KBM-7 (cell line): ENCODE measurements around the gene IL6ST.

Source experiments
- DNase-seq: peaks from one replicate; pipeline ENCODE4 v3.0.0-alpha.2; 2015
- in situ Hi-C: fragments of 300-500 bp; cut with MboI; formaldehyde crosslinking; loops from 2 replicates; pipeline ENCODE4 v1.14.3; 2020; ENCODE audit warnings: low sequenced_read_pairs, low pct_unique_long_range_greater_than_20kb, mixed read lengths

IL6ST gene

GRCh38 chr5:55926476-55926875 is 68.3 kb downstream of the IL6ST start:
- DNase-seq: no peak
- in situ Hi-C loops: no loop called here

DNA sequence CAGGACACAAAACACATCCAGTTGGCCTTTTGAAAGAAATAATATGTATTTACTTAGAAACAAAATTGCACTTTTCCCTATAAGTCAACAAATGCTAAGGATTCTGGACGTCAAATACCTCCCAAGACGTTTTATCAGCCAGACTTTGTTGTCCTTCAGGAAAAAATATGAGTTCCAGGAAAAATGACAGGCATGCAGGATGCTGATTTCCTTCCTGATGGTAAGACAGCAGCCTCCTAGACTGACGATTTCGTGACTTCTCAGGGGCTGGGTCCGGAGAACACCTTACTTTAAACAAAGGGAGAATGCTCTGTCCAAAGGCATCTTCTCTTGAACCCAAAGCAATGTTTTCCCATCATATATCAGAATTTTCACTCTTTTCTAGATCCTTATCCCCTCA is 69.1 kb downstream of the IL6ST start:
- in situ Hi-C loops: no loop called here
- no peak for DNase-seq

- in situ Hi-C loops: no loop called here
- no peak for DNase-seq
These were observed 69.6 kb downstream of the IL6ST start for GRCh38 chr5:55925181-55925580.

GRCh38 chr5:55924744-55925143 is 70.0 kb downstream of the IL6ST start:
- DNase-seq: no peak
- in situ Hi-C loops: loop anchor here (25.0 kb wide), 1 partner anchor 737 kb away; no protein-coding TSS in a partner anchor

GRCh38 chr5:55923865-55924500 is 70.8 kb downstream of the IL6ST start:
- no peak for DNase-seq
- in situ Hi-C loops: loop anchor here (25.0 kb wide), 1 partner anchor 737 kb away; no protein-coding TSS in a partner anchor

DNA sequence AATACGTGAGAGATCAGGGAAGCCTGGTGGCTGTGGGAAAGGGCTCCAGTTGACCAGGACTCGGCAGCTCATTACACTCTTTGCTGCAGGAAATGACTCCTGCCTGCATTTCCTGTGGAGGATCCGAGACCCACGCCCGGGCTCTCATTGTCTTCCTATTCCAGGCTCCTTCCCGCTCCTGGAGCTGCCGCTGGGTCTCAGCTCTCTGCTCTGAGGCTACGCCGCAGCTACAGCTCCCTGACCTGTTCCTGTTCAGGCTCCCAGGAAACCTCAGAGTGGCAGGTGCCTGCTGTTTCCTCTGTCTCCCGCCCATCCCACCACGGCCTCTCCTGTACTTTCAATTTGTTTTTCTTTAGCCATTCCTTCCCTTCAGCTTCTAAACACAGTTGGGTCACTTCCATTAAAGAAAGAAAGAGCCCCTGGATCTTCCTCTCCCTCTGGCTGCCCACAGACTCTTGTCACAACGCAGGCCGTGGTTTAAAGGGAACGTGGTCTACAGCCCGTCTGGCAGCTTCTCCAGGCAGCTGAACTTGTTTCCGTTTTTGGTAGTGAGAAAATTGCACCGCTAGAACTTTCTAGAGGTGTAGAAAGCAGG is 71.5 kb downstream of the IL6ST start:
- peak; percentile 55 for DNase-seq
- in situ Hi-C loops: loop anchor here (25.0 kb wide), 1 partner anchor 736 kb away; no protein-coding TSS in a partner anchor

- in situ Hi-C loops: loop anchor here (25.0 kb wide), 1 partner anchor 734 kb away; no protein-coding TSS in a partner anchor
These were observed 73.1 kb downstream of the IL6ST start for GRCh38 chr5:55921617-55922016.

GRCh38 chr5:55920784-55921183 is 74.0 kb downstream of the IL6ST start:
- in situ Hi-C loops: loop anchor here (25.0 kb wide), 1 partner anchor 733 kb away; no protein-coding TSS in a partner anchor
- peak; percentile 34 for DNase-seq

More at GRCh38 chr5:55921617-55922016, 73.1 kb downstream of the IL6ST start:
- no peak for DNase-seq

GRCh38 chr5:55919625-55920024 is 75.1 kb downstream of the IL6ST start:
- in situ Hi-C loops: loop anchor here (25.0 kb wide), 1 partner anchor 732 kb away; no protein-coding TSS in a partner anchor
- DNase-seq: no peak

DNA sequence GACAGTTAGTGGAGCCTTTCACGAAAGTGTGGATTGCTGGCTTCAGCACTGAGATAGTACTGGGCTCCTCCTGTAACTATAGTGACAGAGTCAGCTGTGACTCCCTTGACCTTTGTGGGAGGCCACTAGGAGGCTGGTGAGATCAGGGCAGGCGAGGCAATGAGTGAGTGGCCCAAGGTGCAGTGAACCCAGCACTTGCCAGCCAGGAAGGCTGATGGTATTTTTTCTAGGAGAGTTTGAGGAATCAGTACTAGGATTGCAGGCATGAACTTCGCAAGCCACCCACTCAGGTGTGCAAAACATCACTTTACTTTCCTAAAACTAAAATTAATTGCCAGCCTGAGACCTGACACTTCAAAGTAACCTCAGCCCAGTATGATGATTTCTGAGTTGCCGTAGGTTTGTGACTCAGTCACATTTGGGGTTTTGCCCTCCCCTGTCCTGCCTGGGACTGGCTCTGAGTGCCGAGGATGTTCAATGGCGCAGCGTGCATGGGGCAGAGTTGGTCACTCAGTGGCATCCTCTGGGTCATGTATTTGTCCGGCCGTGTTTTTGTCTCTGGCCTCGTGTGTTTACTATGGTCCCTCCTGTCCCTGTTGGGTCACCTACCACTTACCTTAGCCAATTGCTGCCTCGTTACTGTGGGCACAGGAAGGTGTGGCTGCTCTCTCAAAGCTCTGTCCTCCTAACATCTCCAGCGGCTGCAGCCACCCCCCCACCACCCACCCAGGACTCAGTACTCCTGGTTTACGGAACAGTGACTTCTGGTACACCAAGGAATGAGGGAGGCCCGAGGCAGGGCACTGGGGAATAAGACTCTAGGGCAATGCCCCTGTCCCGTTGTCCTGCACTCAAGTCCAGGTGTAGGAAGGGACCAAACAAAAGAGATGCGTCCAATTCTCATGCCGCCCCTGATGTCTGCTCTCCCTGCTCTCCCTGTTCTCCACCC is 76.4 kb downstream of the IL6ST start:
- in situ Hi-C loops: loop anchor here (25.0 kb wide), 1 partner anchor 731 kb away; no protein-coding TSS in a partner anchor
- no peak for DNase-seq

GRCh38 chr5:55917402-55918086 is 77.2 kb downstream of the IL6ST start:
- no peak for DNase-seq
- in situ Hi-C loops: loop anchor here (25.0 kb wide), 1 partner anchor 730 kb away; no protein-coding TSS in a partner anchor

DNA sequence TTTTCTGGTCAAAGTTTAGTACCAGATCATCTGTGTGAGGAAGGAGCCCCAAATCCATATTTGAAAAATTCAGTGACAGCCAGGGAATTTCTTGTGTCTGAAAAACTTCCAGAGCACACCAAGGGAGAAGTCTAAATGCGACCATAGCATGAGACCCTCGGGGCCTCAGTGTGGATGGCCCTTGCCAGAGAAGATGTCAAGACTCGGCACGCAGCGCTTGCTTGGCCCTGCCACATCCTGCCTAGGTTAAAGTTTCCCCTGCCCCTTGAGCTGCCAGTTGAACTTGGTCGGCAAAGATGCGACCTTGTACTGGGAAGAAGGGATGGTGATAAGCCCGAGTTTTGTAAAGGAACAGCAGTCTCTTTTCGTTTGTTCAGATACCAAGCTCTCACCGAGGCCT is 77.8 kb downstream of the IL6ST start:
- in situ Hi-C loops: loop anchor here (25.0 kb wide), 1 partner anchor 730 kb away; no protein-coding TSS in a partner anchor
- DNase-seq: no peak

DNA sequence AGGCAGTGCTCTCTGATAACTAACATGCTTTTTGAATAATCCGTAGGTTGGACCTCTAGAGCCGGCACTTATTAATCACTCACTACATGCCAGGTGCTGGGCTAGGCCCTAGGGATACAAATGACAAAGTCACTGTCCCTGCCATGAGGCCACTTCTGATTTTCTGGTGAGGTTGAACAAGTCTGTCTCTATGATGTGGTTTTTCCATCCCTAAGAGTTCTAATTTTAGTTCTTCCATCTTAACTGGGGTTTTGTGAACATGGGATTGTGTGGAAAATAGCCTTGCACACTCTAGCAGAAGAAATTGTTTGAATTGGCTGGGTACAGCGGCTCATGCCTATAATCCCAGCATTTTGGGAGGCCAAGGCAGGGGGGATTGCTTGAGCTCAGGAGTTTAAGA is 79.0 kb downstream of the IL6ST start:
- in situ Hi-C loops: loop anchor here (25.0 kb wide), 1 partner anchor 728 kb away; no protein-coding TSS in a partner anchor

GRCh38 chr5:55914971-55915370 is 79.8 kb downstream of the IL6ST start:
- DNase-seq: no peak
- in situ Hi-C loops: loop anchor here (25.0 kb wide), 1 partner anchor 728 kb away; no protein-coding TSS in a partner anchor

More for the DNA sequence above, 79.0 kb downstream of the IL6ST start:
- DNase-seq: no peak

- DNase-seq: no peak
- in situ Hi-C loops: loop anchor here (25.0 kb wide), 1 partner anchor 726 kb away; no protein-coding TSS in a partner anchor
These were observed 81.0 kb downstream of the IL6ST start for GRCh38 chr5:55913466-55914413.

DNA sequence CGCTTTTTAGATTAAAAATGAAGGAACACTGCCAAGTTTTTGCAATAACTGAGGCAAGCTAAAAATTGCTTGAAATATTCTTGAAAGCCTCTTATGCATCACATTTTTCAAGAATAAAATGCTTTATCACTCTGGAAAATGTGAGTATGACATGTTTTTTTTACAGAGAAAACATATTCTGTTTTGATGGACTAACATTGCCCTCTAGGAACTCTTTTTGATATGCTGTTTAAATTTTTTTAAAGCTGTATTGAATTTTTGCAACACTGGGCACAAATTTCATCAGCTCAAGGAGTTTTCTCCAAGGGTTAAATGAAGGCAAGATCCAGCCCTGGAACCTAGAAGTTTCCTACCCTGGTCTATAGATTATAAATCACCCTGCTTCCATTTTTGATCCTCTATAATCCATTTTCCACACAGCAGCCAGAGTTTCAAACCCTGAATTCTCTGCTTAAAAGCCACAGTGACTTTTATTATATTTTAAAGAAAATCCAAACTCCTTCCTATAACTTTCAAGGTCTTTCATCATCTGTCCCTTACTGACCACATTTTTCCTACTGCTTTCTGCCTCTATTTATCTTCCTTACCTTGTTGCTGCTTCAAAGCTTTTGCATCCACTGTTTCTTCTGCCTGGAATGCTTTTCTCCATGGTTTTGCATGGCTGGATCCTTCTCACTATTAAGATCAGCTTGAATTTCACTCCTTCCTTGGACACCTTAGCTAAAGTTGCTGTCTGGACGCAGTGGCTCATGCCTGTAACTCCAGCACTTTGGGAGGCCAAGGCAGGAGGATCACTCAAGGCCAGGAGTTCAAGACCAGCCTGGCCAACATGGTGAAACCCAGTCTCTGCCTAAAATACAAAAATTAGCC is 82.7 kb downstream of the IL6ST start:
- DNase-seq: no peak
- in situ Hi-C loops: loop anchor here (25.0 kb wide), 1 partner anchor 725 kb away; no protein-coding TSS in a partner anchor
